ENCODE data around the gene MATN1. TPM values are rescaled to one million over a fixed set of nuclear protein-coding genes. Genes with fewer than 3 reads are reported as not detected.

MATN1 gene
- total RNA-seq, 1 donor from 2014 or later = not detected

DNA sequence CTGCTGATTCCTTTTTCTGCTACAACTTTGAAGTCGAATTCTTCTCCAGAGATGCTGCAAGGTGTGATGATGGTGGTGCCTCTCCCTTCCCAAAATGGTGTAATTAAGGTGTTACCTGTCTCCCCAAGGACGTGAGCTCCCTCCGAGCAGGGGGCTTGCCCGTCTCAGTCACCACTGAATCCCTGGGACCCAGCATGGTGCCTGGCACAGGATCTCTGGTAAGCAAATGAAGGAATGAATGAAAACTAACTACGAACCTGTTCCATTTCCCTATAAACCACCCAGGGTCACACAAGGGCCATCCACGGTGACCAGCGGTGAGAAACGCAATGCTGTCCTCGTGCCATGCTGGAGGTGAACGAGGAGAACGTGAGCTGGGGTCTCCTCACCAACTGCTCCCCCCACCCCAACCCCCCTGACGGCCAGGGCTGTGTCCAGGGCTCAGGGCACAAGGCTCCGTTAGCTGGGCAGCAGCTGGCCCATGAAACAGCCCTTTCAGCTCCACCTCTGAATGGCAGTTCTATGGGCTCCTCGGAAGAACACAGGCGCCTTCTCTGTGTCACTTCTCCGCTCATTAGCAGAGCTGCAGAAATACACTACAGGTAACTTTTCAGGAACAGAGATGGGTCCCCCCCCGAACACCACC is 2.2 kb upstream of the MATN1 start:
- TF ChIP-seq, protein P1, sequence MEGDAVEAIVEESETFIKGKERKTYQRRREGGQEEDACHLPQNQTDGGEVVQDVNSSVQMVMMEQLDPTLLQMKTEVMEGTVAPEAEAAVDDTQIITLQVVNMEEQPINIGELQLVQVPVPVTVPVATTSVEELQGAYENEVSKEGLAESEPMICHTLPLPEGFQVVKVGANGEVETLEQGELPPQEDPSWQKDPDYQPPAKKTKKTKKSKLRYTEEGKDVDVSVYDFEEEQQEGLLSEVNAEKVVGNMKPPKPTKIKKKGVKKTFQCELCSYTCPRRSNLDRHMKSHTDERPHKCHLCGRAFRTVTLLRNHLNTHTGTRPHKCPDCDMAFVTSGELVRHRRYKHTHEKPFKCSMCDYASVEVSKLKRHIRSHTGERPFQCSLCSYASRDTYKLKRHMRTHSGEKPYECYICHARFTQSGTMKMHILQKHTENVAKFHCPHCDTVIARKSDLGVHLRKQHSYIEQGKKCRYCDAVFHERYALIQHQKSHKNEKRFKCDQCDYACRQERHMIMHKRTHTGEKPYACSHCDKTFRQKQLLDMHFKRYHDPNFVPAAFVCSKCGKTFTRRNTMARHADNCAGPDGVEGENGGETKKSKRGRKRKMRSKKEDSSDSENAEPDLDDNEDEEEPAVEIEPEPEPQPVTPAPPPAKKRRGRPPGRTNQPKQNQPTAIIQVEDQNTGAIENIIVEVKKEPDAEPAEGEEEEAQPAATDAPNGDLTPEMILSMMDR (IDR thresholded peaks at IDR 0.05) = no peak
- H3K9me3 ChIP-seq = no peaks in the 10 kb centered on the region
- no peak overlapping the region for H3K4me3 ChIP-seq
- peaks cover 3% of the 10 kb centered on the region for H3K4me1 ChIP-seq
- ATAC-seq = no peak
- H3K36me3 ChIP-seq = peaks cover 9% of the 10 kb centered on the region
- no peak for DNase-seq
- intact Hi-C loops (cut with DNase I) = loop anchor here (10.0 kb wide), 1 partner anchor 49 kb away; no protein-coding TSS in a partner anchor
- H3K27me3 ChIP-seq (ENCODE audit: low read depth) = no peaks in the 10 kb centered on the region
- no peak overlapping the region for H3K27ac ChIP-seq

- Histone ChIP-seq H3K4me1 (no peaks in the 10 kb centered on the region), H3K27me3 (ENCODE audit: low read depth) (no peaks in the 10 kb centered on the region), H3K9me3 (no peaks in the 10 kb centered on the region), H3K4me3 (no peak overlapping the region), H3K36me3 (peaks cover 9% of the 10 kb centered on the region), H3K27ac (no peak overlapping the region)
- DNase-seq = no peak
- intact Hi-C loops (cut with DNase I) = loop anchor here (10.0 kb wide), 1 partner anchor 50 kb away; no protein-coding TSS in a partner anchor
- ATAC-seq = no peak
- TF ChIP-seq, protein P1 (IDR thresholded peaks at IDR 0.05) = no peak
These were observed 1.5 kb upstream of the MATN1 start for GRCh38 chr1:30724655-30725421.

- no peak overlapping the region for H3K4me3 ChIP-seq
- intact Hi-C loops (cut with DNase I) = loop anchor here (10.0 kb wide), 1 partner anchor 51 kb away; no protein-coding TSS in a partner anchor
- H3K36me3 ChIP-seq = peaks cover 9% of the 10 kb centered on the region
- H3K27ac ChIP-seq = no peak overlapping the region
- H3K4me1 ChIP-seq = peaks cover 7% of the 10 kb centered on the region
- no peak for DNase-seq
- no peaks in the 10 kb centered on the region for H3K9me3 ChIP-seq
- H3K27me3 ChIP-seq (ENCODE audit: low read depth) = no peaks in the 10 kb centered on the region
- TF ChIP-seq, protein P1 (IDR thresholded peaks at IDR 0.05) = no peak
- ATAC-seq = no peak
These were observed 790 bp upstream of the MATN1 start for GRCh38 chr1:30724175-30724574.

- Histone ChIP-seq H3K27ac (no peak overlapping the region), H3K4me1 (peaks cover 11% of the 10 kb centered on the region), H3K4me3 (no peak overlapping the region), H3K36me3 (peaks cover 9% of the 10 kb centered on the region), H3K27me3 (ENCODE audit: low read depth) (no peaks in the 10 kb centered on the region), H3K9me3 (no peaks in the 10 kb centered on the region)
- intact Hi-C loops (cut with DNase I) = loop anchor here (10.0 kb wide), 1 partner anchor 53 kb away; no protein-coding TSS in a partner anchor
- DNase-seq (no peak), ATAC-seq (no peak)
- TF ChIP-seq, protein P1 (IDR thresholded peaks at IDR 0.05) = no peak
These were observed 1.4 kb downstream of the MATN1 start for GRCh38 chr1:30721812-30722537.

DNA sequence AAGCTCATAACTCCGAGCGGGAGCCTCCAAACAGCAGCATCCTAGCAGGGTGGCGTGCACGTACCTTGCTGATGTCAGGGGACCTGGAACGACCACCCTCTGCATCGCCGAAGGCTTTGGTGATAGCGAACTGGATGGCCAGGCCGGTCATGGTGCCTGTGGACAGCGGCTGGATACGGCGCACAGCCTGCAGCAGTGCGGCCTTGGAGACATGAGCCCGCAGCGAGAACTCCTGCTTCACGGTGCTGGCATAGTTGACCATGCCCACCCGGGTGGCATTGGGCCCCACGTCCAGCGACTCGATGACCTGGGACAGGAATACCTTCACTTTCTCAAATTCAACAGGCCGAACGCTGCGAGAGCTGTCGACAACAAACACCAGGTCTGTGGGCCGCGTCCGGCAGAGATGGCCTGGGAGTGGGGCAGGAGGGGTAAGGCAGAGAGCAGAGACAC is 2.0 kb downstream of the MATN1 start:
- TF ChIP-seq, protein P1 (IDR thresholded peaks at IDR 0.05) = no peak
- H3K4me3 ChIP-seq = no peak overlapping the region

More for the DNA sequence above, 2.0 kb downstream of the MATN1 start:
- H3K4me1 ChIP-seq = peaks cover 11% of the 10 kb centered on the region
- no peak for DNase-seq
- no peak overlapping the region for H3K27ac ChIP-seq
- H3K9me3 ChIP-seq = no peaks in the 10 kb centered on the region
- H3K27me3 ChIP-seq (ENCODE audit: low read depth) = no peaks in the 10 kb centered on the region
- no peak for ATAC-seq
- peaks cover 8% of the 10 kb centered on the region for H3K36me3 ChIP-seq
- intact Hi-C loops (cut with DNase I) = loop anchor here (10.0 kb wide), 1 partner anchor 53 kb away; no protein-coding TSS in a partner anchor

Data from lower lobe of right lung (tissue), 2 donors.